ENCODE results near the gene EIF2B4. TPM values are rescaled to one million over a fixed set of nuclear protein-coding genes. Genes with fewer than 3 reads are reported as not detected.

The EIF2B4 gene
- total and polyA plus RNA-seq, 9 of the 15 experiments (the other 6 are each of a cell fraction or from before 2014, with no cell fraction given), result 29.7 to 80.3 (median 58.9) TPM

GRCh38 chr2:27320958-27321543, 49.1 kb downstream of the EIF2B4 start (continued):
- TF ChIP-seq CHD7 (IDR thresholded peaks at IDR 0.05; ENCODE audit: low read depth, low read length) (no peak), ZNF644 (tag; IDR thresholded peaks at IDR 0.05; ENCODE audit: low read depth) (no peak), NCOA6 (IDR thresholded peaks at IDR 0.05) (no peak), AFF1 (IDR thresholded peaks at IDR 0.05; ENCODE audit: low read depth in 1 of 2, partially characterized antibody in 2 of 2) (peak in 1 of 2 experiments; percentile 10), ZNF589 (CRISPR knock-in tag; IDR thresholded peaks at IDR 0.05; ENCODE audit: low read depth) (no peak), NR0B1 (IDR thresholded peaks at IDR 0.05; ENCODE audit: partially characterized antibody) (no peak), CREB3 (tag; conservative IDR thresholded peaks at IDR 0.05; ENCODE audit: low read depth) (no peak), HOXB6 (CRISPR knock-in tag; IDR thresholded peaks at IDR 0.05; ENCODE audit: borderline replicate concordance) (no peak), NFATC3 (IDR thresholded peaks at IDR 0.05) (no peak)

Data from K562 (cell line).